HepG2 (cell line): ENCODE data around the gene C1R. TPM values are rescaled to one million over a fixed set of nuclear protein-coding genes. Genes with fewer than 3 reads are reported as not detected.

Experiments used
- DR1 ChIP-seq: sonication (generic); formaldehyde crosslinking; IDR thresholded peaks from 2 replicates; pipeline ENCODE4 v1.8.0; 2021; ENCODE audit warnings: mild to moderate bottlenecking, missing genetic modification reagents, inconsistent platforms
- EEA1 ChIP-seq: sonication (generic); formaldehyde crosslinking; IDR thresholded peaks from 2 replicates; pipeline ENCODE4 v1.5.1; 2020; ENCODE audit warnings: mild to moderate bottlenecking, missing genetic modification reagents, borderline replicate concordance
- GABPB1 ChIP-seq: IDR thresholded peaks from 2 replicates; pipeline ENCODE4 v1.6.1; 2016; ENCODE audit warnings: mild to moderate bottlenecking, missing genetic modification reagents, moderate library complexity, missing compliant biosample characterization
- KDM4B ChIP-seq: sonication (generic); formaldehyde crosslinking; IDR thresholded peaks from 2 replicates; pipeline ENCODE4 v1.4.0; 2020; ENCODE audit warnings: missing genetic modification reagents
- MED13 ChIP-seq: sonication (generic); formaldehyde crosslinking; IDR thresholded peaks from 2 replicates; pipeline ENCODE4 v1.5.0; 2020; ENCODE audit warnings: missing genetic modification reagents
- NFIC ChIP-seq: IDR thresholded peaks from 2 replicates; pipeline ENCODE4 v1.6.1; 2012; ENCODE audit warnings: mild to moderate bottlenecking, low read length, inconsistent platforms
- REL ChIP-seq: sonication (generic); formaldehyde crosslinking; conservative IDR thresholded peaks from 2 replicates; pipeline ENCODE4 v1.8.0; 2022; ENCODE audit warnings: mild to moderate bottlenecking, missing genetic modification reagents, moderate library complexity
- SIX1 ChIP-seq: sonication (generic); formaldehyde crosslinking; IDR thresholded peaks from 2 replicates; pipeline ENCODE4 v1.4.0; 2020; ENCODE audit warnings: missing genetic modification reagents, borderline replicate concordance
- SRSF1 ChIP-seq: fragments of 200-400 bp; formaldehyde crosslinking; optimal IDR thresholded peaks from 2 replicates; pipeline ENCODE3; 2017; ENCODE audit warnings: mild to moderate bottlenecking, low read depth, low read length, moderate library complexity
- ZBTB1 ChIP-seq: sonication (generic); formaldehyde crosslinking; IDR thresholded peaks from 2 replicates; pipeline ENCODE4 v1.4.0; 2020; ENCODE audit warnings: missing genetic modification reagents, borderline replicate concordance
- ZNF282 ChIP-seq: fragments of 450-650 bp; IDR thresholded peaks from 2 replicates; pipeline ENCODE4 v1.6.1; 2018; ENCODE audit not compliant: partially characterized antibody
- ZNF547 ChIP-seq: sonication (generic); formaldehyde crosslinking; IDR thresholded peaks from 2 replicates; pipeline ENCODE4 v1.5.1; 2020; ENCODE audit warnings: mild to moderate bottlenecking, missing genetic modification reagents
- ZNF552 ChIP-seq: sonication (generic); formaldehyde crosslinking; IDR thresholded peaks from 2 replicates; pipeline ENCODE4 v1.9.0; 2022; ENCODE audit warnings: missing genetic modification reagents, mild to moderate bottlenecking, borderline replicate concordance
- ZNF777 ChIP-seq: sonication (generic); formaldehyde crosslinking; IDR thresholded peaks from 2 replicates; pipeline ENCODE4 v1.4.0; 2020; ENCODE audit warnings: missing genetic modification reagents
- polyA plus RNA-seq, 8 experiments: library from polyadenylated mRNA; depleted of rRNA in 3 of 8; stranded (reverse) in 7 of 8; unstranded in 1 of 8; fragments of >200 nt; fragmentation: Illumina TruSeq in 4 of 8; extraction: Trizol in 4 of 8; gene quantifications; 2 replicates each; pipeline versions ENCODE4 v1.2.1 to v1.2.3, GENCODE V29; 2011 to 2016; ENCODE audit warnings: low read depth in 4 of 8, missing spikeins in 1 of 8, mixed read lengths in 1 of 8; ENCODE audit not compliant: insufficient read depth in 1 of 8
- total RNA-seq, 5 experiments: library from RNA; depleted of rRNA; stranded (reverse); fragments of >200 nt; fragmentation: Illumina TruSeq; extraction: Trizol; gene quantifications; 2 replicates each; pipeline ENCODE4 v1.2.3, GENCODE V29; 2016; ENCODE audit warnings: low read depth in 1 of 5
- TF ChIP-seq, protein P1 (sequence below): IDR thresholded peaks from 2 replicates; pipeline ENCODE4 v1.6.1; 2016
- TF ChIP-seq, protein P2 (sequence below): sonication (generic); formaldehyde crosslinking; IDR thresholded peaks from 2 replicates; pipeline ENCODE4 v1.4.0; 2020; ENCODE audit warnings: missing genetic modification reagents, borderline replicate concordance
- TF ChIP-seq, protein P3 (sequence below): sonication (generic); formaldehyde crosslinking; IDR thresholded peaks from 2 replicates; pipeline ENCODE4 v1.8.0; 2022; ENCODE audit warnings: missing genetic modification reagents, mild to moderate bottlenecking, moderate library complexity, borderline replicate concordance
- TF ChIP-seq, protein P4 (sequence below): sonication (generic); formaldehyde crosslinking; IDR thresholded peaks from 2 replicates; pipeline ENCODE4 v1.8.0; 2022; ENCODE audit warnings: mild to moderate bottlenecking, missing genetic modification reagents
- TF ChIP-seq, protein P5 (sequence below): sonication (generic); formaldehyde crosslinking; IDR thresholded peaks from 2 replicates; pipeline ENCODE4 v1.5.0; 2020; ENCODE audit warnings: missing genetic modification reagents

C1R gene
- total and polyA plus RNA-seq, 2 of the 13 experiments (the other 11 are each of a cell fraction or from before 2014, with no cell fraction given) = 3.5 to 6.5 TPM

DNA sequence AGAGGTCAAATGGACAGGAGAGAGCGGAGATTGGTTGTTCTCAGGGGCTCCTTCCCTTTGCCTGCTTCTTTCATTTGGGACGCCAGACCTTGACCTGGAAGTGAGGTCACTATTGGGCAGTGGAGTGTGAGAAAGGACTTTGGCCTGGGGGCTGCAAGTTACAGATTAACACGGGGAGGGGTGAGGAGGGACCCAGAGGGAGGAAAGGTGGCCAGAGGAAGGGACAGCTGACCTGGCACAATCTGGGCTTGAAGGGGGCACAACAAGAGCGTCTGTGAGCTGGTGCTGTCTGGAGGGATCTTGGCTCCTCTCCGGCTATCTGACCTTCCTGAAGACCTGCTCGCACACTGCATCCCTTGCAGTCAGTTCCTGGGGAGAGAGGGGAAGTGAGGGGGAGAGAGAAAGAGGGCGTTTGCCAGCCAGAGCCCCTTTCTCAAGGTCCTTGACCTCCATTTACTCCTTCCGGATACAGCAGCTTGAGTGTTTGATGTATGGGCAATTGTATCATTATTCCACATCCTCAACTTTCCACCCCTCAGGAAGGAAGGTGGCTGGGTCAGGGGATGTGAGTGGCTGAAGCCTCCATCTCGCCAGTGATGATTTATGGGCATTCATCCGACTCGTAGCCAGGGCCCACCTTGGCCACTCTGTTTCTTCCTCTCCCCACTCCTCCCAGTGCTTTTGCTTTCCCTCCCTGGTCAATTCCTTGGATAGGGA is 31.7 kb upstream of the C1R start (continued):
- TF ChIP-seq GABPB1 (CRISPR knock-in tag) = peak; percentile 56
- no peak for TF ChIP-seq ZNF777 (CRISPR knock-in tag)
- TF ChIP-seq SRSF1 = no peak
- TF ChIP-seq SIX1 (CRISPR knock-in tag) = no peak
- TF ChIP-seq EEA1 (CRISPR knock-in tag) = no peak
- TF ChIP-seq DR1 (CRISPR knock-in tag) = no peak
- no peak for TF ChIP-seq MED13 (CRISPR knock-in tag)
- no peak for TF ChIP-seq REL
- TF ChIP-seq, protein P1, sequence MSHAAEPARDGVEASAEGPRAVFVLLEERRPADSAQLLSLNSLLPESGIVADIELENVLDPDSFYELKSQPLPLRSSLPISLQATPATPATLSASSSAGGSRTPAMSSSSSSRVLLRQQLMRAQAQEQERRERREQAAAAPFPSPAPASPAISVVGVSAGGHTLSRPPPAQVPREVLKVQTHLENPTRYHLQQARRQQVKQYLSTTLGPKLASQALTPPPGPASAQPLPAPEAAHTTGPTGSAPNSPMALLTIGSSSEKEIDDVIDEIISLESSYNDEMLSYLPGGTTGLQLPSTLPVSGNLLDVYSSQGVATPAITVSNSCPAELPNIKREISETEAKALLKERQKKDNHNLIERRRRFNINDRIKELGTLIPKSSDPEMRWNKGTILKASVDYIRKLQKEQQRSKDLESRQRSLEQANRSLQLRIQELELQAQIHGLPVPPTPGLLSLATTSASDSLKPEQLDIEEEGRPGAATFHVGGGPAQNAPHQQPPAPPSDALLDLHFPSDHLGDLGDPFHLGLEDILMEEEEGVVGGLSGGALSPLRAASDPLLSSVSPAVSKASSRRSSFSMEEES (CRISPR knock-in tag) = no peak
- no peak for TF ChIP-seq KDM4B
- TF ChIP-seq ZNF547 (CRISPR knock-in tag) = no peak
- TF ChIP-seq, protein P2, sequence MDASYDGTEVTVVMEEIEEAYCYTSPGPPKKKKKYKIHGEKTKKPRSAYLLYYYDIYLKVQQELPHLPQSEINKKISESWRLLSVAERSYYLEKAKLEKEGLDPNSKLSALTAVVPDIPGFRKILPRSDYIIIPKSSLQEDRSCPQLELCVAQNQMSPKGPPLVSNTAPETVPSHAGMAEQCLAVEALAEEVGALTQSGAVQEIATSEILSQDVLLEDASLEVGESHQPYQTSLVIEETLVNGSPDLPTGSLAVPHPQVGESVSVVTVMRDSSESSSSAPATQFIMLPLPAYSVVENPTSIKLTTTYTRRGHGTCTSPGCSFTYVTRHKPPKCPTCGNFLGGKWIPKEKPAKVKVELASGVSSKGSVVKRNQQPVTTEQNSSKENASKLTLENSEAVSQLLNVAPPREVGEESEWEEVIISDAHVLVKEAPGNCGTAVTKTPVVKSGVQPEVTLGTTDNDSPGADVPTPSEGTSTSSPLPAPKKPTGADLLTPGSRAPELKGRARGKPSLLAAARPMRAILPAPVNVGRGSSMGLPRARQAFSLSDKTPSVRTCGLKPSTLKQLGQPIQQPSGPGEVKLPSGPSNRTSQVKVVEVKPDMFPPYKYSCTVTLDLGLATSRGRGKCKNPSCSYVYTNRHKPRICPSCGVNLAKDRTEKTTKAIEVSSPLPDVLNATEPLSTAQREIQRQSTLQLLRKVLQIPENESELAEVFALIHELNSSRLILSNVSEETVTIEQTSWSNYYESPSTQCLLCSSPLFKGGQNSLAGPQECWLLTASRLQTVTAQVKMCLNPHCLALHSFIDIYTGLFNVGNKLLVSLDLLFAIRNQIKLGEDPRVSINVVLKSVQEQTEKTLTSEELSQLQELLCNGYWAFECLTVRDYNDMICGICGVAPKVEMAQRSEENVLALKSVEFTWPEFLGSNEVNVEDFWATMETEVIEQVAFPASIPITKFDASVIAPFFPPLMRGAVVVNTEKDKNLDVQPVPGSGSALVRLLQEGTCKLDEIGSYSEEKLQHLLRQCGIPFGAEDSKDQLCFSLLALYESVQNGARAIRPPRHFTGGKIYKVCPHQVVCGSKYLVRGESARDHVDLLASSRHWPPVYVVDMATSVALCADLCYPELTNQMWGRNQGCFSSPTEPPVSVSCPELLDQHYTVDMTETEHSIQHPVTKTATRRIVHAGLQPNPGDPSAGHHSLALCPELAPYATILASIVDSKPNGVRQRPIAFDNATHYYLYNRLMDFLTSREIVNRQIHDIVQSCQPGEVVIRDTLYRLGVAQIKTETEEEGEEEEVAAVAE = 0 out of 2 replicates have a peak, but pooled peaks have one; percentile 39
- TF ChIP-seq ZBTB1 (CRISPR knock-in tag) = no peak
- TF ChIP-seq, protein P3, sequence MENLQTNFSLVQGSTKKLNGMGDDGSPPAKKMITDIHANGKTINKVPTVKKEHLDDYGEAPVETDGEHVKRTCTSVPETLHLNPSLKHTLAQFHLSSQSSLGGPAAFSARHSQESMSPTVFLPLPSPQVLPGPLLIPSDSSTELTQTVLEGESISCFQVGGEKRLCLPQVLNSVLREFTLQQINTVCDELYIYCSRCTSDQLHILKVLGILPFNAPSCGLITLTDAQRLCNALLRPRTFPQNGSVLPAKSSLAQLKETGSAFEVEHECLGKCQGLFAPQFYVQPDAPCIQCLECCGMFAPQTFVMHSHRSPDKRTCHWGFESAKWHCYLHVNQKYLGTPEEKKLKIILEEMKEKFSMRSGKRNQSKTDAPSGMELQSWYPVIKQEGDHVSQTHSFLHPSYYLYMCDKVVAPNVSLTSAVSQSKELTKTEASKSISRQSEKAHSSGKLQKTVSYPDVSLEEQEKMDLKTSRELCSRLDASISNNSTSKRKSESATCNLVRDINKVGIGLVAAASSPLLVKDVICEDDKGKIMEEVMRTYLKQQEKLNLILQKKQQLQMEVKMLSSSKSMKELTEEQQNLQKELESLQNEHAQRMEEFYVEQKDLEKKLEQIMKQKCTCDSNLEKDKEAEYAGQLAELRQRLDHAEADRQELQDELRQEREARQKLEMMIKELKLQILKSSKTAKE (CRISPR knock-in tag) = peak; percentile 73; the same call in 1 of the 2 replicates
- TF ChIP-seq ZNF552 (CRISPR knock-in tag) = no peak
- TF ChIP-seq NFIC = peak; percentile 31; the same call in 1 of the 2 replicates
- TF ChIP-seq ZNF282 = no peak
- TF ChIP-seq, protein P4, sequence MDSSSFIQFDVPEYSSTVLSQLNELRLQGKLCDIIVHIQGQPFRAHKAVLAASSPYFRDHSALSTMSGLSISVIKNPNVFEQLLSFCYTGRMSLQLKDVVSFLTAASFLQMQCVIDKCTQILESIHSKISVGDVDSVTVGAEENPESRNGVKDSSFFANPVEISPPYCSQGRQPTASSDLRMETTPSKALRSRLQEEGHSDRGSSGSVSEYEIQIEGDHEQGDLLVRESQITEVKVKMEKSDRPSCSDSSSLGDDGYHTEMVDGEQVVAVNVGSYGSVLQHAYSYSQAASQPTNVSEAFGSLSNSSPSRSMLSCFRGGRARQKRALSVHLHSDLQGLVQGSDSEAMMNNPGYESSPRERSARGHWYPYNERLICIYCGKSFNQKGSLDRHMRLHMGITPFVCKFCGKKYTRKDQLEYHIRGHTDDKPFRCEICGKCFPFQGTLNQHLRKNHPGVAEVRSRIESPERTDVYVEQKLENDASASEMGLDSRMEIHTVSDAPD (CRISPR knock-in tag) = no peak
- TF ChIP-seq, protein P5, sequence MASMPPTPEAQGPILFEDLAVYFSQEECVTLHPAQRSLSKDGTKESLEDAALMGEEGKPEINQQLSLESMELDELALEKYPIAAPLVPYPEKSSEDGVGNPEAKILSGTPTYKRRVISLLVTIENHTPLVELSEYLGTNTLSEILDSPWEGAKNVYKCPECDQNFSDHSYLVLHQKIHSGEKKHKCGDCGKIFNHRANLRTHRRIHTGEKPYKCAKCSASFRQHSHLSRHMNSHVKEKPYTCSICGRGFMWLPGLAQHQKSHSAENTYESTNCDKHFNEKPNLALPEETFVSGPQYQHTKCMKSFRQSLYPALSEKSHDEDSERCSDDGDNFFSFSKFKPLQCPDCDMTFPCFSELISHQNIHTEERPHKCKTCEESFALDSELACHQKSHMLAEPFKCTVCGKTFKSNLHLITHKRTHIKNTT (CRISPR knock-in tag) = no peak
